WTC11 (cell line): ENCODE data around the gene MPST.

Source experiments
- CREM ChIP-seq: sonication (generic); formaldehyde crosslinking; IDR thresholded peaks from 2 replicates; pipeline ENCODE4 v1.8.1; 2022; ENCODE audit warnings: mild to moderate bottlenecking, missing genetic modification reagents, moderate library complexity
- JUN ChIP-seq: sonication (generic); formaldehyde crosslinking; IDR thresholded peaks from 2 replicates; pipeline ENCODE4 v1.8.0; 2023; ENCODE audit warnings: mild to moderate bottlenecking, missing genetic modification reagents
- SP1 ChIP-seq: sonication (generic); formaldehyde crosslinking; conservative IDR thresholded peaks from 2 replicates; pipeline ENCODE4 v1.8.1; 2022; ENCODE audit warnings: missing genetic modification reagents
- ZBTB21 ChIP-seq: sonication (generic); formaldehyde crosslinking; IDR thresholded peaks from 2 replicates; pipeline ENCODE4 v1.8.1; 2023; ENCODE audit warnings: mild to moderate bottlenecking, missing genetic modification reagents, borderline replicate concordance
- TF ChIP-seq, protein P1 (sequence below): sonication (generic); formaldehyde crosslinking; IDR thresholded peaks from 2 replicates; pipeline ENCODE4 v1.8.1; 2023; ENCODE audit warnings: mild to moderate bottlenecking, missing genetic modification reagents
- TF ChIP-seq, protein P2 (sequence below): fragments of 200-600 bp; IDR thresholded peaks from 2 replicates; pipeline ENCODE4 v1.8.0; 2022; ENCODE audit warnings: antibody characterized with exemption

DNA sequence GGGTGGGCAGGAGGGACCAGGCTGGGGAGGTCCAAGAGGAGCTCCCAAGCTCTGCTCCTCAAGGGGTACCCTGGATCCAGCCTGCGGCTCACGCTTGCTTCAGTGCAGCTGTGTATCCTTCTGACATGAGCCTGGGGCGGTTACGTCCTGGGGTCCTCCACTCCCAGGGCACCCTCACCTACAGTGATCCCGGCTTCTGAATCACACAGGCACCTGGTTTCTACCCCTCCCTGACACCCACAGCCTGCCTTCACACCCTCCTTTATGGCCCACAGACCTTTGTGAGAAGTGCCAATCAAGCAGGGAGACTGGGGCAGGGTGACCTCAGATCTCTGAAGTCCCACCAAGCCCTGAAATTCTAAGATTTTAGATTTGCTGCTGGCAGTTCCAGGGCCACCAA lies 1.5 kb downstream of the MPST start:
- TF ChIP-seq, protein P1, sequence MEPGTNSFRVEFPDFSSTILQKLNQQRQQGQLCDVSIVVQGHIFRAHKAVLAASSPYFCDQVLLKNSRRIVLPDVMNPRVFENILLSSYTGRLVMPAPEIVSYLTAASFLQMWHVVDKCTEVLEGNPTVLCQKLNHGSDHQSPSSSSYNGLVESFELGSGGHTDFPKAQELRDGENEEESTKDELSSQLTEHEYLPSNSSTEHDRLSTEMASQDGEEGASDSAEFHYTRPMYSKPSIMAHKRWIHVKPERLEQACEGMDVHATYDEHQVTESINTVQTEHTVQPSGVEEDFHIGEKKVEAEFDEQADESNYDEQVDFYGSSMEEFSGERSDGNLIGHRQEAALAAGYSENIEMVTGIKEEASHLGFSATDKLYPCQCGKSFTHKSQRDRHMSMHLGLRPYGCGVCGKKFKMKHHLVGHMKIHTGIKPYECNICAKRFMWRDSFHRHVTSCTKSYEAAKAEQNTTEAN (CRISPR knock-in tag), result no peak
- TF ChIP-seq, protein P2, sequence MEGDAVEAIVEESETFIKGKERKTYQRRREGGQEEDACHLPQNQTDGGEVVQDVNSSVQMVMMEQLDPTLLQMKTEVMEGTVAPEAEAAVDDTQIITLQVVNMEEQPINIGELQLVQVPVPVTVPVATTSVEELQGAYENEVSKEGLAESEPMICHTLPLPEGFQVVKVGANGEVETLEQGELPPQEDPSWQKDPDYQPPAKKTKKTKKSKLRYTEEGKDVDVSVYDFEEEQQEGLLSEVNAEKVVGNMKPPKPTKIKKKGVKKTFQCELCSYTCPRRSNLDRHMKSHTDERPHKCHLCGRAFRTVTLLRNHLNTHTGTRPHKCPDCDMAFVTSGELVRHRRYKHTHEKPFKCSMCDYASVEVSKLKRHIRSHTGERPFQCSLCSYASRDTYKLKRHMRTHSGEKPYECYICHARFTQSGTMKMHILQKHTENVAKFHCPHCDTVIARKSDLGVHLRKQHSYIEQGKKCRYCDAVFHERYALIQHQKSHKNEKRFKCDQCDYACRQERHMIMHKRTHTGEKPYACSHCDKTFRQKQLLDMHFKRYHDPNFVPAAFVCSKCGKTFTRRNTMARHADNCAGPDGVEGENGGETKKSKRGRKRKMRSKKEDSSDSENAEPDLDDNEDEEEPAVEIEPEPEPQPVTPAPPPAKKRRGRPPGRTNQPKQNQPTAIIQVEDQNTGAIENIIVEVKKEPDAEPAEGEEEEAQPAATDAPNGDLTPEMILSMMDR, result no peak
- TF ChIP-seq CREM (CRISPR knock-in tag) (no peak), JUN (CRISPR knock-in tag) (no peak), SP1 (CRISPR knock-in tag) (no peak), ZBTB21 (CRISPR knock-in tag) (no peak)
